K562 (cell line): ENCODE measurements around the gene TMEM107. TPM values are rescaled to one million over a fixed set of nuclear protein-coding genes. Genes with fewer than 3 reads are reported as not detected.

Experiments used
- CTBP1 ChIP-seq: fragments of 450-650 bp; IDR thresholded peaks from 2 replicates; pipeline ENCODE4 v1.6.1; 2016; ENCODE audit warnings: borderline replicate concordance
- FOXP4 ChIP-seq: sonication (generic); formaldehyde crosslinking; IDR thresholded peaks from 2 replicates; pipeline ENCODE4 v1.8.0; 2022; ENCODE audit warnings: mild to moderate bottlenecking, missing genetic modification reagents, borderline replicate concordance
- LEF1 ChIP-seq: fragments of 450-650 bp; IDR thresholded peaks from 2 replicates; pipeline ENCODE4 v1.6.1; 2016; ENCODE audit warnings: mild to moderate bottlenecking
- MYNN ChIP-seq, 2 experiments: sonication (generic); formaldehyde crosslinking in 1 of 2; IDR thresholded peaks; 2 replicates each; pipeline versions ENCODE4 v1.5.0 to v1.6.1; 2016 to 2020; ENCODE audit warnings: antibody characterized with exemption in 1 of 2, missing genetic modification reagents in 1 of 2
- NR2F6 ChIP-seq: fragments of 450-650 bp; formaldehyde crosslinking; IDR thresholded peaks from 2 replicates; pipeline ENCODE4 v1.4.0; 2020; ENCODE audit warnings: mild to moderate bottlenecking
- SAP30 ChIP-seq: fragments of 200-600 bp; sonication (generic); IDR thresholded peaks from 2 replicates; pipeline ENCODE4 v1.6.1; 2012; ENCODE audit warnings: borderline replicate concordance, low read depth, mild to moderate bottlenecking, moderate library complexity, low read length, control low read depth, inconsistent platforms; ENCODE audit not compliant: insufficient read depth, poor library complexity, severe bottlenecking
- TAF9B ChIP-seq: fragments of 450-650 bp; IDR thresholded peaks from 2 replicates; pipeline ENCODE4 v1.6.1; 2018; ENCODE audit warnings: mild to moderate bottlenecking; ENCODE audit not compliant: partially characterized antibody
- ZBTB49 ChIP-seq: sonication (generic); formaldehyde crosslinking; IDR thresholded peaks from 2 replicates; pipeline ENCODE4 v1.8.0; 2022; ENCODE audit warnings: missing genetic modification reagents, mild to moderate bottlenecking, borderline replicate concordance
- ZNF274 ChIP-seq: IDR thresholded peaks from 2 replicates; pipeline ENCODE4 v1.6.1; 2011; ENCODE audit warnings: low read depth, mild to moderate bottlenecking, low read length, moderate library complexity, borderline replicate concordance
- ZNF511 ChIP-seq: sonication (generic); formaldehyde crosslinking; IDR thresholded peaks from 2 replicates; pipeline ENCODE4 v1.8.0; 2022; ENCODE audit warnings: mild to moderate bottlenecking, missing genetic modification reagents
- ZNF79 ChIP-seq: fragments of 250-450 bp; sonication (Bioruptor Pico); IDR thresholded peaks from 2 replicates; pipeline ENCODE4 v1.4.0; 2020; ENCODE audit warnings: low read depth, mild to moderate bottlenecking, moderate library complexity
- polyA plus RNA-seq, 8 experiments: library from polyadenylated mRNA; depleted of rRNA in 4 of 8; stranded (reverse) in 5 of 8; unstranded in 3 of 8; fragments of >200 nt; fragmentation: Nextera tagmentation in 2 of 8; fragmentation: Illumina TruSeq in 1 of 8; extraction: Ambion mirVana in 2 of 8; extraction: Trizol in 1 of 8; gene quantifications; 2 replicates each; pipeline versions ENCODE4 v1.2.1 to v1.2.3, GENCODE V29; 2011 to 2014; ENCODE audit warnings: inconsistent platforms in 1 of 8, missing spikeins in 1 of 8
- total RNA-seq, 7 experiments: library from RNA; depleted of rRNA in 6 of 7; stranded (reverse); fragments of >200 nt in 6 of 7; fragmentation: Illumina TruSeq in 2 of 7; extraction: Trizol in 2 of 7; gene quantifications; 2 replicates each; pipeline versions ENCODE4 v1.2.1 to v1.2.3, GENCODE V29; 2011 to 2021; ENCODE audit warnings: low replicate concordance in 1 of 7
- TF ChIP-seq, protein P1 (sequence below), 2 experiments: IDR thresholded peaks in 1 of 2; conservative IDR thresholded peaks in 1 of 2; 2 replicates each; pipeline ENCODE4 v1.6.1; 2016; ENCODE audit warnings: low read depth in 2 of 2, mild to moderate bottlenecking in 1 of 2, missing compliant biosample characterization in 1 of 2, missing genetic modification characterization in 1 of 2, moderate library complexity in 1 of 2
- TF ChIP-seq, protein P2 (sequence below), 2 experiments: fragments of 450-650 bp; conservative IDR thresholded peaks; 2 replicates each; pipeline ENCODE4 v1.6.1; 2017; ENCODE audit warnings: mild to moderate bottlenecking in 2 of 2, moderate library complexity in 2 of 2

The TMEM107 gene
- total and polyA plus RNA-seq, 9 of the 15 experiments (the other 6 are each of a cell fraction or from before 2014, with no cell fraction given), result 7.1 to 26.2 (median 16.9) TPM

DNA sequence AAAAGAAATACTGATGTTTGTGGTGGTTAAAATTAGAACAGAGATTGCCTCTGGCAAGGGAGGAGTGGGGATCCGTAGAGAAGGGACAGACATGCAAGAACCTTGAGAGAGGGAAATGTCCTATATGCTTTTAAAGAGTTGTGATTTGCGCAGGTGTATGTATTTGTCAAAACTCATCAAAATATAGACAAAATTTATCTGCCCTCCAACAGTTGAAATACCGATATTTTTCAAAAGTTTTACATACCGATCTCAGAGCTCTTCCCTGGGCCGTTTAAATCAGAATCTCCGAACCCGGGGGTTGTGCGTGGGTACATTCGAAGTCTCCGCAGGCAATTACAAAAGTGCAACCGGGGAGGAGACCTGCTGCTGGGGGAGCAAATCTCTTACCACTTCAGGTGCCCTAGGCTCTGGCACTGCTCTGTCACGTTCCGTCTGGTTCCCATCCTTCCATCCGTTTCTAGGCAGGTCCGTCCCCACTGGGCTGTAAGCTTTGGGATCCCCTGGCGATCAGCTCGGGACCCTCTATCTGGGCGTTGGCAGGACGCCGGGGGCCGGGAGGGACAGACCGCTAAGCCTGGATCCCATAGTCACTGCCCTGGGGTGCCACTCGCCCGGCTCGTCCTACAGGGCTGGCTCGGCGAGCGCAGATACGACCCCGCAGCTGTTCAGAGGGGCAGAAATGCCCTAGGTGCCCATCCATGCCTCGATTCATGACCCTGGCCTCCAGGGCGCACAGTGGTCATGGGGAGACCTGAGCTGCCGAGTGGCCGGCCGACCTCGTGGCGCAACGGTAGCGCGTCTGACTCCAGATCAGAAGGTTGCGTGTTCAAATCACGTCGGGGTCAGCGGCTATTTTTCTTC lies 9.6 kb upstream of the TMEM107 start (continued):
- TF ChIP-seq, protein P1, sequence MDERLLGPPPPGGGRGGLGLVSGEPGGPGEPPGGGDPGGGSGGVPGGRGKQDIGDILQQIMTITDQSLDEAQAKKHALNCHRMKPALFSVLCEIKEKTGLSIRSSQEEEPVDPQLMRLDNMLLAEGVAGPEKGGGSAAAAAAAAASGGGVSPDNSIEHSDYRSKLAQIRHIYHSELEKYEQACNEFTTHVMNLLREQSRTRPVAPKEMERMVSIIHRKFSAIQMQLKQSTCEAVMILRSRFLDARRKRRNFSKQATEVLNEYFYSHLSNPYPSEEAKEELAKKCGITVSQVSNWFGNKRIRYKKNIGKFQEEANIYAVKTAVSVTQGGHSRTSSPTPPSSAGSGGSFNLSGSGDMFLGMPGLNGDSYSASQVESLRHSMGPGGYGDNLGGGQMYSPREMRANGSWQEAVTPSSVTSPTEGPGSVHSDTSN (CRISPR knock-in tag; IDR thresholded peaks at IDR 0.05; ENCODE audit: low read depth), result no peak
- TF ChIP-seq, protein P1 (tag; conservative IDR thresholded peaks at IDR 0.05; ENCODE audit: low read depth), result no peak
- TF ChIP-seq LEF1 (no peak), CTBP1 (peak; percentile 18; the same call in 1 of the 2 replicates), ZNF274 (no peak), ZBTB49 (no peak), FOXP4 (CRISPR knock-in tag) (0 out of 2 replicates have a peak, but pooled peaks have one; percentile 52), ZNF79 (CRISPR knock-in tag) (no peak), NR2F6 (CRISPR knock-in tag) (no peak), TAF9B (no peak), MYNN (IDR thresholded peaks at IDR 0.05) (no peak), MYNN (CRISPR knock-in tag; IDR thresholded peaks at IDR 0.05) (no peak), SAP30 (no peak), ZNF511 (no peak)
- TF ChIP-seq, protein P2, sequence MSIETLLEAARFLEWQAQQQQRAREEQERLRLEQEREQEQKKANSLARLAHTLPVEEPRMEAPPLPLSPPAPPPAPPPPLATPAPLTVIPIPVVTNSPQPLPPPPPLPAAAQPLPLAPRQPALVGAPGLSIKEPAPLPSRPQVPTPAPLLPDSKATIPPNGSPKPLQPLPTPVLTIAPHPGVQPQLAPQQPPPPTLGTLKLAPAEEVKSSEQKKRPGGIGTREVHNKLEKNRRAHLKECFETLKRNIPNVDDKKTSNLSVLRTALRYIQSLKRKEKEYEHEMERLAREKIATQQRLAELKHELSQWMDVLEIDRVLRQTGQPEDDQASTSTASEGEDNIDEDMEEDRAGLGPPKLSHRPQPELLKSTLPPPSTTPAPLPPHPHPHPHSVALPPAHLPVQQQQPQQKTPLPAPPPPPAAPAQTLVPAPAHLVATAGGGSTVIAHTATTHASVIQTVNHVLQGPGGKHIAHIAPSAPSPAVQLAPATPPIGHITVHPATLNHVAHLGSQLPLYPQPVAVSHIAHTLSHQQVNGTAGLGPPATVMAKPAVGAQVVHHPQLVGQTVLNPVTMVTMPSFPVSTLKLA (conservative IDR thresholded peaks at IDR 0.05), result no peak; a peak in 1 of 4 replicates
